Cortex of kidney (tissue), 1 donor: ENCODE data around the gene PXDN.
"Not testable (repeated sequence)": the region's sequence is repeated elsewhere in the genome, so short reads cannot be mapped to it uniquely, and the experiment has no call there.

Experiments
- DNase-seq: peaks from one replicate; lab custom pipeline; 2025; lab: John Stamatoyannopoulos, UW

The PXDN gene

DNA sequence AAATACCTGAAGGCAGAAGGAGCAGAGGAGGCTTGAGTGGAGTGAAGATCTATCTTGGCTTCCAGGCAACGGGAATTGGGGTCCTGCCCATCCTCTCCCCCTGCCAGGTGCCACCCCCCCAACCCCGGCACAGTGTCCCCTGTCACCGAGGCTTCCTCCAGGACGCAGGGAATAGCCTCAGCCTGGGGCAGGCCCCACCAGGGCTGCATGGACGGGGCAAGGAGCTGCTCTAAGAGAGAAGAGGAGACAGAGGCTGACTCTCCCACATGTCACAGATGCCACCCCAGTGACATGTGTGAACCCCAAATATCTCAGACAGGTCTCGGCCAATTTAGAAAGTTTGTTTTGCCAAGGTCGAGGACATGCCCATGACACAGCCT, 42.1 kb downstream of the PXDN start:
- no peak for DNase-seq

DNA sequence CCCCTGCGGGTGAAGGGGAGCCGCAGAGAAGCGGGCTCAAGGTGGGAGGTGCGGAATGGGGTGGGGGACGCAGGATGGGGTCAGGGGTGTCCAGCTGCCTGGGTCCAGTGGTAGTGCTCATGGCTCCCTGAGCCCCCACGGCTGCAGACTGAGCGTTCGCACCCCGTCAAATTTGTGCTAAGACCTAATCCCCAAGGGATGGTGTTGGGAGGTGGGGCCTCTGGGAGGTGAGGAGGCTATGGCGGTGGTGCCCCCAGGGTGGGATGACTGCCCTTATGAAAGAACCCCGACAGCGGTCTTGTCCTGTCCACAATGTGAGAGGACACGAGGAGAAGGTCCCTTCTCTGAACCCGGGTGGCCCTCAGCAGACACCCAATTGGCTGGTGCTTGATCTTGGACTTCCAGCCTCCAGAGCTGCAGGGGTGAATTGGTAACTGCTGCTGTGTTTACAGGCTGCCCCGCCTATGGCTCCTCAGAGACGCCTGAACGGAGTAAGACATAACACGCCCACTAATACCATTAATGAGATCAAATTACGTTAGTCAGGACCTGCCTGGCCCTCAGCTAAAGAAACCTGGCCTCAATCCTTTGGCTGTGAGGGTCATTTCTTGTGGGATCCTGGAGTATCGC, 42.6 kb downstream of the PXDN start:
- no peak for DNase-seq

DNA sequence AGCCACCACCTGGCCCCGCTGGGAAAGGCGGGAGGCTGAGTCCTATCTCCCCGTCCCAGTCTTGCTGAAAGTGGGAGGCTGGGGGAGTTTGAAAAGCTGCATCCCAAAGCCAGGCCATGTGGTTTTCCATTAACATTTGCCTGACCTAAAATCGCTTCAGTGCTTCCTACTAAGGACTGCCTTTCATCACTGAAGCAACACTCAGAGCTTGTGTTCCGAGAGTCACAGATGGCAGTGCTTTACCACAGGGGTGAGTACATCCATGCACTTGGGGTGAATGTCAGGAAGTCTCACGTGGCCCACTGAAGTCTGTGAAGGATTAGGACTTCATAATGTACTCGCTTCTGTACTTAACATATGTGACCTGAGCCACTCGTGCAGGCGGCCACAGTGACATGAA, 43.3 kb downstream of the PXDN start:
- no peak for DNase-seq

DNA sequence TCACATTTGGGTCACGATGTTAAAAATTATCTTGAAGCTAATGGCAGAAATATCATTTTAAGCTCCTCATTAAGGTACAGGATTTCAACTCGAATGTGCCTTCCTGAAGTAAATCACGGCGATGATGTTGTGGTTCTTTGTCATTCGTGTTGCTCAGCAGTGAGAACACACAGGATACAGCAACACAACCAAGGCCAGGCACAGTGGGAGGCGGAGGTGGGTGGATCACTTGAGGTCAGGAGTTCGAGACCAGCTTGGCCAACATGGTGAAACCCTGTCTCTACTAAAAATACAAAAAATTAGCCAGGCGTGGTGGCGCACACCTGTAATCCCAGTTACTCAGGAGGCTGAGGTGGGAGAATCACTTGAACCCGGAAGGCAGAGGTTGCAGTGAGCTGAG, 43.9 kb downstream of the PXDN start:
- DNase-seq: not testable (repeated sequence)

DNA sequence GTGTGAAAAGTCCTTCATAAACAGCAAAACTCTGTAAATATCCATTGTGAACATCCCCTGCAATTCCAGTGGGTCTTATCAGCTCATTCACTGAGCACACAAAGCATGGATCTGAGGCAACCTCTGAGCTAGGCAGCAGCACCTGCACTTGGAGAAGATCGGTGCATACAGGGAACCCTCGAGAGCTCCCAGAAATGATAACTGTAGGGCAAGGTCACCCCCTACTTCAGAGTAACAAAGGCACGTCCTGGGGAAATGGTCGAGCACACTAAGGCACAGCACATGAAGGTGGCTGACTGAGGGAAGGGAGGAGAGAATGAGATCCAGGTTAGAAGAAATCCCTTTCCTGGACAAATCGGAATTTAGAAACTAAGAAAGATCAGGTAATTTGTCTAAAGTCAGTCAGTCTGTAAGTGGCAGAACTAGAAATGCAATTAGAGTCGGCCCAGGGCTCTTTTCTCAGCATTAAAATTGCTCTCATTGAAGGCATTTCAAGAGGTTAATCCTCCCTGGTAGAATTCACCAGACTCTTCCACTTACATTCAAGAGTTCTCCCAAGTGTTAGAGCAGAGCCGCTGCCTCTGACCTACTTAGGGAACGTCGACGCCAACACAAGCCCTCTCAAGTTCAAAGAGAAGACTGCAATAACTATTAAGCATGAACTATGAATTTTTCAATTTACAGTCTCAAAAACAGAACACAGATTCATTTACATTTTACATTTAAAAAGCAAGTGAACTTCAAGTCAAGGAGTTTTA, 45.9 kb downstream of the PXDN start:
- no peak for DNase-seq

DNA sequence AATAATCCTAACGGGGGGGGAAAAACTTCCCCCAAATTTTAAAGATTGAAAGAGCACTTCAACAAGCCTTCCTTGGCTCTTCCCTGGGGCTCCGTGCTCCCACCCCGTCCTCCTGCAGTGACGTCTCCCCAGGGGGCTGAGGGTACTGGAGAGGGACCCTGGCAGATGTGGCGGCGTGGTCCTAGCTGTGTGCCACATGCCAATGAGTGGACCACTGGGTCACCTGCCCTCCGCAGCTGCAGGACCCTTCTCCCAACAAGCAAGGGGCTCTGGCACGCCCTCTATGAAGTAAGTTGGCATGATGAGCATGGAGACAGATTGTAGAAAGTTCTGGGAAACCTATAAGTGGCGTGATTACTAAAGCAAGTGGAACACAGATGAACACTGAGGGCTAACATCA, 46.7 kb downstream of the PXDN start:
- no peak for DNase-seq

DNA sequence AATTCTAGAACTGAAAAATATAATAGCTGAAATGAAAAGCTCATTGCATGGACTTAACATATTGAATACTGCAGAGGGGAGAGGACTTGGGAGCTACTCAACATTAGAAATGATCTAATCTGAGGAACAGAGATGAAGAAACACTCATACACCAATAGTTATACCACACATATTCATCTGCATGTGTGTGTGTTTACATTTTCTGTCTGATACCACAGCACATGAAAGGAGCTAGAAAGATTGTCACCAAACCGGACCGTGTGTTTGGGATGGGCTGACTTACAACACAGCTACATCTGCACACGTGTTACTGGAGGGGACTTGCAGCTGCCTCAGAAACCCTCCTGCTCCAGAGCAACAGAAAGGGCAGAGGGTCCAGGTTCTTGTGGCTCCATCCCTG, 47.8 kb downstream of the PXDN start:
- DNase-seq: no peak

DNA sequence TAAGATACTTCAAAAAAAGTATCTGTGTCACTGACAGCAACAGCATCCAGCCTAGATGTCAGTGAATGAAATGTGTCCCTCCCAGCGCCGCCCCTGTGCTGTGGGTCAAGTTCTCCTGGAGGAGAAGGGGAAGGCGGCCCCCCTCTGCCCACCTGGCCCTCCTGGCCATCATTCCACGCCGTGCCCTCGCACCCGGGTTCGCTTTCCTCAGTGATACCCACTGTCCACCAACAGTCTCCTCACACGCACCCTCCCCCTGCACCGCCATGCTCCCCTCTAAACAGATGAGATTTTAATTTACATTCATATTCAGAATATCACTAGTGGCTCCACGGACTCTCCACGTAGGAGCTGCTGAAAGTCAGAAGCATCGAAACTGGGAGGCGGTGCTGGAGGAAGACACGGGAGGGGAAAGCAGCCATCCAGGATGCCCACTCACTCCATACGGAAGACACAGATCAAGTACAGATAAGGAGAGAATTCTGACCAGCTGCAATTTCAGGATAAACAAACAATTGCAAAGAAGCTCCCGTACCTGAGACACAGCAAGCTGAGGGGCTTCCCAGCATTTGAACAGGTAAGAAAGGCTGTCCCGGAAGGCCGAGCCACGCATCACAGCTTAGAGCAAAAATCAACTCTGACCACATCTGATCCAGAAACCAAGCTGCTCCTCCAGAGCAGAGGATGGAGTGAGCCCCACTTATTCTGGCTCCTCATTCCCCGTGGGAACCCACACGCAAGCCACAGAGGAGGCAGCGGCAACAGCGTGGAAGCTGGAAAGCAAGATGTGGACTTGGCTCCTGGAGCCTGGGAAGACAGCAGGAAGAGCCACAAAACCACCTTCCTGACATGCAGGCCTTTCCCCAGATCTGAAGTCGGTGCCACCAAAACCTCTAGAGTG, 49.7 kb downstream of the PXDN start:
- no peak for DNase-seq

DNA sequence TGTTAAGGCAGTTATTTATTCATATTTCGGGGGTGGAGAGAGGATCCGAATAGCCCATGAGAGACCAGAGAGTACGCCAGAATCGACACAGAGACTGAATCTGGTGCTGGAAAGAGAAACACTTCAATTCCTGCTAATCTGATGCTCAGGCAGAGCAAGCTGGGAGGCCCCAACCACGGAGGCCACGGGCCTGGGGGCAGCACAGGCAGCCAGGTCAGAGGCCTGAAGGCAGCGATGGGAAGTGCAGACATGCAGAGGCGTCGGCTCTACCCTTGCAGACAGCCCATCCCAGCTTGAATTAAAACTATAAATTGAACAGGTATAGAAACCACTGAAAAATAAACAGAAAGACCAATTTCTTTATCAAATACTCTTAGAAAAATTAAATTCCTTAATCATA, 50.6 kb downstream of the PXDN start:
- no peak for DNase-seq

DNA sequence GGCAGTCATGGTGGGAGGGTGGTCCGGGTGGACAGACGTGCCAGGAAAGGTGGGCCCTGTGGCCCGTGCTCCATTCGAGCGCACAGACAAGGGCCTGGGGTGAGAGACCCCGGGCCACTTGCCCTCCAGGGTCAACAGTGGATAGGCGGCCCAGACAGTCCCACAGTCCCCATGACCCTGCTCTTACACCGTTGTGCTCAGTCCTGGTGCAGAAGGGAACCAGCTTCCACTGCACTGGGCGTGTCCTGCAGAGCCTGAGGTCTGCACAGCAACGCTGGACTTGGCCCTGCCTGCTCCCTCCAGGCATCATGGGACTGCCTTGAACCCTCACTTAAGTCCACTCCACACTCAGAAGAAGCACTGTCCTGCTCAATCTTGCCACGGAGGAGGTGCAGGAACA, 52.0 kb downstream of the PXDN start:
- DNase-seq: no peak

DNA sequence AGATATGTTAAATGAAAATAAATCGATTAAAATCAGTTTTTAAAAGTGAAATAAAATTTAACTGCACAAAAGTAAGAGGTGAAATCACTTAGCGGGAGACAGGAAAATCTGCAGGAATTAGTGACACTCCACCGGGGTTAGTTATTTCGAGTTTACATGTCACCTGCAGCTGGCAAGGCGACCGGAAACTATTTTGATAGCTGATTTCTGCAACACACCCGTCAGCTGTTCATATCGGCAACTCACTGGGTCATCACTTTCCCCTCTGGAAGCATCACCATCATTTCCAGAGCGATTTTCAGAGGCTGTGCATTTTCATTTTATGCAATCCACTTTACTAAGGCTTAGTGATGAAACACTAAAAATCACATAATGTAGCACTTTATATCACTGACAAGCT, 52.9 kb downstream of the PXDN start:
- DNase-seq: no peak

DNA sequence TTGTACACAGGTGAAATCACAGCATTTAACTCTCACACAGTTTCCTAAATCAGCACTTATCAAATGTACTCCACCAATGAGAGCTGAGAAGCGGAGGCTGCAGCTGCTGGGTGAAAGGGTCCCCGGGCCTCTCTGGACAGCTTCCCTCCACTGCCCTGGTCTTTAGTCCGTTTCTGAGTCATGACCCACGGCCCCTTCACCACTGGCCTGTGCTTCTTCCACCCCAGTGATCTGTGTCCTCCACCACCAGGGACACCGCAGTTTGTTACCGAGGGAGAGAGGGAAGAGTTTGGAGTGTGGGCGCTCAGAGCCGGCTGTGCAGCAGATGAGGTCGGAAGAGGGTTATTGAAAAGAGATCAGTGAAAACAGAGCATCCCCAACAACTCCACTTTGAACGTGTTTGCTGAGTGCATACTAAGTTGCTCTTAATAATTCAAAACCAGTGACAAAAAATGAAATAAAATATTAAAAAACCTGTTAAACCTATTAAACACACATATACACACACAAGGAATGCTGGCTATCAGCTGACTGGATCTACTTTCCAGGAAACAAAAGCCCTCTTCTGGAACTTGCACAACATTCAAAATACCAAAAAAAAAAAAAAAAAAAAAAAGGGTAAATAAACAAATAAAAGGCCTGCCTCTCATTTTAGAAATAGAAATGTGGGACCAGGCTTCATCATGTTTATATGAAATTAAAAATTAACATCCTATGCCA, 54.1 kb downstream of the PXDN start:
- no peak for DNase-seq

DNA sequence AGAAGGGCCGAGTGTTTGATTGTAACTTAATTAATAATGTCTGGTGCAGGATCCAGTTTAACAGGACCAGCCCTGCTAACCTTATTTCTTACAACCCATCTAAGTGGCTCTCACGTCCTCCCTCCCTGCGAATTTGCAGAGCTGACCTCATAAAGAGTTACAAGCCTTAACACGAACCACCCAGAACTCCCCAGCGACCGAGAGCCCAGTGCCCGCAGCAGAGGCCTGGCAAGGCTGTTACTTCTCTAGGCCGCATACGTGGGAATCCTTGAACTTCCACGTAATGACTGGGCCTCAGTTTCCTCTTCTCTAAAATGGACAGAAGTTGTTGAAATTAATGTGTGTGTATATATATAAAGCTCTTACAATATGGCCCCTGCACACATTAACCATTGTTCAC, 55.5 kb downstream of the PXDN start:
- DNase-seq: no peak

DNA sequence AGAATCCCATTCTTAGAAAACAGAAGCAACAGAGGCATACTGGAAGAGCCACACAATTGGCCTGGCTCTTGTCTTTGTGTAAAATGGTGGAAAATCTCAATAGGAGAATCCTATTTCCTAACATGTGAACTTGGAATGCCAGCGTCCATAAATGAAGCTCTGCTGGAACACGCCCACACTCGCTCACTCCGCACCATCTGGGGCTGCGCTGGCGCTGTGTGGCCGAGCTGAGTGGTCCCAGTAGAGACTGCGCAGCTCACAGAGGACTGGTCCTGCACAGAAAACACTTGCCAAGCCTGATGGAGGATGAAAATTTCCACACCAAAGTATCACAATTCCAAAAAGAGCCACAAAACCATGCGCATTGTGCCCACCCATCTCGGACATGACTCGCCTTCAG, 56.2 kb downstream of the PXDN start:
- DNase-seq: no peak

DNA sequence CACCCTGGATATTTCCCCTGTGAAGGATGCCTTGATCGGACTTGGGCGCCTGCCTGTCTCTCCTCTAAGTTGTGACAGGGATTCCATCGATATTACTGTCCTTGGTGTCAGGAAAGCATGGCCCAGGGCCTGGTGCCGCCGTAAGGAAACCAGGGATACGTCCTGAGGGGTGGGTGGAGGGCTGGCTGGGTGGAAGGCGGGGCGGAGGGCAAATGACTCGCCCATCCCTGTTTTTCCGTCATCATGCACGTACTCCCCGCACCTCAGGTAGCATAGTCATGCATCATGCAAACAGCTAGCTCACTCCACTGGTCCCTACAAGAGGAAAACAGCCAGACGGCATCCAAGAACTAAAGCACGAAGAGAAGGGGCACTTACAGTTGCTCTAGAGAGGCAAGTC, 57.1 kb downstream of the PXDN start:
- no peak for DNase-seq

DNA sequence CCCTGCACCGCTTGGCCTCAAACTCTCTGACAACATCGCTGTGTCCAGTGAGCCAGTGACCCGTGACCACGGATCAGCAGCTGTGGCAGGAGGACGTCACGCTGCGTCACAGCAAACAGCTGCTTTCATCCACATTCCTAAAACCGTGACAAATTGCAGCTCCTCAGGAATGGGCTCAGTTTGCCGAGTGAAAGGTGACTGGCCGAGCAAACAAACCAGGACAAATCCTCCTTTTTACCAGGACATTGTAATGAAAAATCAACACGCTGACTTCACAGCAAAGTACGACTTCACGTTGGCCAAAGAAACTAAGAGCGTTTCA, 57.6 kb downstream of the PXDN start:
- no peak for DNase-seq

DNA sequence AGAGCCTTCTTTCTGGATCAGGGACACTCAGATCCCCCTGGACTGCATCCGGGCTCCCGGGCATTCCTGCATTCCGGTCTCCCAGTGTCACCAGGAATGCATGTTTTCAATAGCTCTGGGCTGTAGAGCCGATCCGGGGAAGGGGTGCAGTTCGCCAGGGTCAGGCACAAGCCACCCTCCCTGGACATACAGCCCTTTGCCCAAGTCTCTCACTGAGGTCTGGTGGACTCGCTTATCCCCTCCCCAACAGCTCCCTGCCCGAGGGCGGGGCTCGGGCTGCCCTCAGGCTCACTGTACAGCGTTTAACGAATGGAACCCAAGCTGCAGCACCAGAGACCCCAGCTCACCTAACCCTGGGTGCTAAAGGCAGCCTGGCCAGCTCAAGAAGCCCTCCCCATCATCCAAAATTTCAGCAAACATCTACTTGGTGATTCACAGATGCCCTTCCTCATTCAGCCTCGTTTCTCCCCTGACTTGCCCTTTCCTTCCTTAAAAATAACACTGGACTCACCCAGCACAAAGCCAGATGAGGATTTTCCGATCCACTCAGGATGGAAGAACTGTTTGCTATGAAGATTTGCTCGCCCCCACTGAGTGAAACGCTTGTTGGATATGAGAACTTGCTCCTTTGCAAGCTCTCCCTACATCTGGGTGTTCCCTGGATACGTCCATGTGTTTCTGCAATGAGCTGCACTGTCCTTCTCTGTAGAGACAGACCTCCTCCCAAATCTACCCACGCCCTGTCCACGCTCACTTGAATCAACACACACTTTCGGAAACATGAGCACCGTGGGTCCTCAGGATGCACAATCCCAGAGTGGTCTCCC, 58.1 kb downstream of the PXDN start:
- DNase-seq: no peak

DNA sequence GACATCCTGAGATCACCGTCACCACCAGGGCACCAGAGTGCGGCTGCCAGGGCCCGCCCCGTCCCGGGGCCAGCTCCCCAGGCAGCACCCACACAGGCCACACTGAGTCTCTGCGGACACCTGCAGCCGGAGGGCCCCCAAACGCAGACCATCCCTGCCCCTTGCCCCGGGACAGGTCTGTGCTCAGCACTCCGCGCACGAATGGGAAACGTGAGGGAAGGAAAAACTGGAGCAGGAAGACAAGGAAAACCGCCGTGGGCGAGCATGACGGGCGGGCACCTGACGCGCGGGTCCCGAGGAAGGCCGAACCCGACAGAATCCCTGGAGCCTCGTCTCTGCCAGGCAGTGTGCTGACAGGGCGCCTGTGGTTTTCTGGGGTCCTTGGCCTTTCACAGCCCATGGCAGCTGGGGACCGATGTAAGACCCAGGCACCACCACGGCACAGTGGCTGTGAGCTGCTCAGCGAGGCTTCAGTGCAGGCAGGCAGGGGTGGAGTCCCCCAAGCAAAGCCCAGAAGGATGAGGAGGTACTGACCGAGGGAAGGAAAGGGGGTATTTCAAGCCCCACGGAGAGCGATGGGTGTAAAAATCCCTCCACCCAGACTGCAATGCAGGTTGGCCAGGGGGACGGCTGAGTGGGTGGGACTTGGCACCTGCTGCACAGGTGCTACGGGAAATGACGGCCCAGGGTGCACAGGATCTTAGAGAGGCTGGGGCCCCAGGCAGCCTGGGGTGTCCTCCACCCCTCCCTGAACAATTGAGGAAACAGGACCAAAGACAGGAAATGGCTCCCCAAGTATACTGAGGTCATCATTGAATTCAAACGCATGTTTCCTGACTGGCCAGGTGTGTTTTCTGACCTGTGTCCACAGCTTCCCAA, 59.0 kb downstream of the PXDN start:
- no peak for DNase-seq

DNA sequence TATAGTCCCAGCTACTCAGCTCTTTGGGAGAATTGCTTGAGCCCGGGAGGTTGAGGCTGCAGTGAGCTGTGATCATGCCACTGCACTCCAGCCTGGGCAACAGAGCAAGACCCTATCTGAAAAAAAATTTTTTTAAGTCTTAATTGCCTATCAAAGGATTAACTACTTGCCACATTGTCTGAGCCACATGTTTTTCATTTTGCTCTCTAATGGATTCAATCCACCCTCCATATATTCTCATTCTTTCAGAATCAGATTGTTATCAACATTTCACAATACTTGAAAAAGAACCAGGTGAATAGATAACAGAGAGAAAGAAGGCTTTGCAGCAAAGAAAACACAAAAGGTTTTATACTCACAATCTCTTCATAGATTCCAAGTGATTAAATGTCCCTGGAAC, 61.0 kb downstream of the PXDN start:
- DNase-seq: no peak

DNA sequence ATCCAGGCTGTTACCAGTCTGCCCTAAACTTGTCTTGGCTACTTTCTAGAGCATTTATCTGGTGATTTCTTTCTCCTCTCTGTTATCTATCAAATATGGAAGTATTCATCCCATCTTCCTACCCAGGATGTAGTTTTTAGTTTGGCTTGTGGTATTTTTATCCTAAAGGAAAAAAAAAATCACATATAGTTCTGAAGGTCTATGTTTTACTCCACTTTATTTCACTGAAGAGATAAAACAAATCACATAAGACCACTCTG, 62.2 kb downstream of the PXDN start:
- no peak for DNase-seq
